Smooth muscle cell (in vitro differentiated cells): ENCODE data around the gene SMC1B. TPM values are rescaled to one million over a fixed set of nuclear protein-coding genes. Genes with fewer than 3 reads are reported as not detected.

Experiments used
- DNase-seq: peaks from one replicate; lab custom pipeline; 2025; ENCODE audit not compliant: unreplicated experiment; lab: John Stamatoyannopoulos, UW
- H2AFZ ChIP-seq: fragments of 200-600 bp; sonication (generic); 2 replicates; pipeline ENCODE4 v1.6.0; 2016; ENCODE audit warnings: antibody characterized with exemption, low read depth, mild to moderate bottlenecking
- H3F3A ChIP-seq: fragments of 200-600 bp; sonication (generic); 2 replicates; pipeline ENCODE4 v1.6.0; 2017; ENCODE audit warnings: antibody characterized with exemption, low read depth
- H3K27ac ChIP-seq: fragments of 200-600 bp; sonication (generic); 2 replicates; pipeline ENCODE4 v1.5.1; 2016; ENCODE audit warnings: low read depth, mild to moderate bottlenecking
- H3K27me3 ChIP-seq: fragments of 200-600 bp; sonication (generic); 2 replicates; pipeline ENCODE4 v1.6.1; 2016; ENCODE audit warnings: low read depth, mild to moderate bottlenecking
- H3K36me3 ChIP-seq: fragments of 200-600 bp; sonication (generic); 2 replicates; pipeline ENCODE4 v1.5.1; 2016; ENCODE audit warnings: low read depth
- H3K4me1 ChIP-seq: fragments of 200-600 bp; sonication (generic); 2 replicates; pipeline ENCODE4 v1.5.1; 2016; ENCODE audit warnings: low read depth
- H3K4me2 ChIP-seq: fragments of 200-600 bp; sonication (generic); 2 replicates; pipeline ENCODE4 v1.6.0; 2016; ENCODE audit warnings: mild to moderate bottlenecking
- H3K4me3 ChIP-seq: fragments of 200-600 bp; sonication (generic); 2 replicates; pipeline ENCODE4 v1.5.1; 2016; ENCODE audit warnings: mild to moderate bottlenecking
- H3K79me2 ChIP-seq: fragments of 200-600 bp; sonication (generic); 2 replicates; pipeline ENCODE4 v1.6.0; 2016; ENCODE audit warnings: low read depth, mild to moderate bottlenecking
- H3K9ac ChIP-seq: fragments of 200-600 bp; sonication (generic); 2 replicates; pipeline ENCODE4 v1.6.0; 2016; ENCODE audit warnings: low read depth
- H3K9me3 ChIP-seq: fragments of 200-600 bp; sonication (generic); replicated peaks from 2 replicates; pipeline ENCODE4 v1.5.1; 2016; ENCODE audit warnings: low read depth
- H4K20me1 ChIP-seq: fragments of 200-600 bp; sonication (generic); 2 replicates; pipeline ENCODE4 v1.6.0; 2016; ENCODE audit warnings: low read depth
- WGBS: methylation state at CpG from one replicate; pipeline ENCODE4 v1.1.7; 2016; ENCODE audit warnings: low lambda C conversion rate; 5-methylcytosine and 5-hydroxymethylcytosine counted together
- polyA plus RNA-seq: library from polyadenylated mRNA; unstranded; fragments of >200 nt; fragmentation: Nextera tagmentation; extraction: Ambion mirVana; gene quantifications from 2 replicates; pipeline ENCODE4 v1.2.1, GENCODE V29; 2016
- total RNA-seq: library from RNA; depleted of rRNA; stranded (reverse); fragments of >200 nt; gene quantifications from 2 replicates; pipeline ENCODE4 v1.2.3, GENCODE V29; 2014
- TF ChIP-seq, protein P1 (sequence below): fragments of 200-600 bp; sonication (generic); IDR thresholded peaks from 2 replicates; pipeline ENCODE4 v1.5.1; 2017; ENCODE audit warnings: borderline replicate concordance, mild to moderate bottlenecking, antibody characterized with exemption; ENCODE audit not compliant: insufficient read depth, poor library complexity, severe bottlenecking

The SMC1B gene
- total and polyA plus RNA-seq, 2 experiments from 2014 or later: 0.06 TPM; not detected in 1

- Histone ChIP-seq H3K79me2 (peaks cover 71% of the 10 kb centered on the region), H3K36me3 (no peaks in the 10 kb centered on the region), H3F3A (peaks cover 35% of the 10 kb centered on the region), H3K9ac (peak overlapping the region; percentile 81), H3K27ac (peak overlapping the region; percentile 96), H2AFZ (no peak overlapping the region), H4K20me1 (peaks cover 9% of the 10 kb centered on the region), H3K9me3 (no peaks in the 10 kb centered on the region), H3K4me1 (peaks cover 19% of the 10 kb centered on the region), H3K4me3 (no peak overlapping the region), H3K27me3 (no peaks in the 10 kb centered on the region), H3K4me2 (peak overlapping the region; percentile 78)
- no peak for DNase-seq
- 80% methylated on average over 9 of the region's 9 CpGs for WGBS
- TF ChIP-seq, protein P1, sequence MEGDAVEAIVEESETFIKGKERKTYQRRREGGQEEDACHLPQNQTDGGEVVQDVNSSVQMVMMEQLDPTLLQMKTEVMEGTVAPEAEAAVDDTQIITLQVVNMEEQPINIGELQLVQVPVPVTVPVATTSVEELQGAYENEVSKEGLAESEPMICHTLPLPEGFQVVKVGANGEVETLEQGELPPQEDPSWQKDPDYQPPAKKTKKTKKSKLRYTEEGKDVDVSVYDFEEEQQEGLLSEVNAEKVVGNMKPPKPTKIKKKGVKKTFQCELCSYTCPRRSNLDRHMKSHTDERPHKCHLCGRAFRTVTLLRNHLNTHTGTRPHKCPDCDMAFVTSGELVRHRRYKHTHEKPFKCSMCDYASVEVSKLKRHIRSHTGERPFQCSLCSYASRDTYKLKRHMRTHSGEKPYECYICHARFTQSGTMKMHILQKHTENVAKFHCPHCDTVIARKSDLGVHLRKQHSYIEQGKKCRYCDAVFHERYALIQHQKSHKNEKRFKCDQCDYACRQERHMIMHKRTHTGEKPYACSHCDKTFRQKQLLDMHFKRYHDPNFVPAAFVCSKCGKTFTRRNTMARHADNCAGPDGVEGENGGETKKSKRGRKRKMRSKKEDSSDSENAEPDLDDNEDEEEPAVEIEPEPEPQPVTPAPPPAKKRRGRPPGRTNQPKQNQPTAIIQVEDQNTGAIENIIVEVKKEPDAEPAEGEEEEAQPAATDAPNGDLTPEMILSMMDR: no peak
These were observed 92.9 kb downstream of the SMC1B start for GRCh38 chr22:45320357-45320976.

- peak overlapping the region; percentile 78 for H3K4me2 ChIP-seq
- H3K9me3 ChIP-seq: no peaks in the 10 kb centered on the region
- H3K36me3 ChIP-seq: no peaks in the 10 kb centered on the region
- H3K79me2 ChIP-seq: peaks cover 72% of the 10 kb centered on the region
- no peak overlapping the region for H3K4me3 ChIP-seq
- no peak for DNase-seq
- no peak overlapping the region for H2AFZ ChIP-seq
- H3F3A ChIP-seq: peaks cover 35% of the 10 kb centered on the region
- H3K27me3 ChIP-seq: no peaks in the 10 kb centered on the region
- TF ChIP-seq, protein P1: no peak
- H3K27ac ChIP-seq: peak overlapping the region; percentile 96
- peaks cover 19% of the 10 kb centered on the region for H3K4me1 ChIP-seq
- WGBS: 44% methylated on average over 5 of the region's 5 CpGs
- peaks cover 9% of the 10 kb centered on the region for H4K20me1 ChIP-seq
- H3K9ac ChIP-seq: peak overlapping the region; percentile 81
These were observed 94.1 kb downstream of the SMC1B start for GRCh38 chr22:45319324-45319685.

DNA sequence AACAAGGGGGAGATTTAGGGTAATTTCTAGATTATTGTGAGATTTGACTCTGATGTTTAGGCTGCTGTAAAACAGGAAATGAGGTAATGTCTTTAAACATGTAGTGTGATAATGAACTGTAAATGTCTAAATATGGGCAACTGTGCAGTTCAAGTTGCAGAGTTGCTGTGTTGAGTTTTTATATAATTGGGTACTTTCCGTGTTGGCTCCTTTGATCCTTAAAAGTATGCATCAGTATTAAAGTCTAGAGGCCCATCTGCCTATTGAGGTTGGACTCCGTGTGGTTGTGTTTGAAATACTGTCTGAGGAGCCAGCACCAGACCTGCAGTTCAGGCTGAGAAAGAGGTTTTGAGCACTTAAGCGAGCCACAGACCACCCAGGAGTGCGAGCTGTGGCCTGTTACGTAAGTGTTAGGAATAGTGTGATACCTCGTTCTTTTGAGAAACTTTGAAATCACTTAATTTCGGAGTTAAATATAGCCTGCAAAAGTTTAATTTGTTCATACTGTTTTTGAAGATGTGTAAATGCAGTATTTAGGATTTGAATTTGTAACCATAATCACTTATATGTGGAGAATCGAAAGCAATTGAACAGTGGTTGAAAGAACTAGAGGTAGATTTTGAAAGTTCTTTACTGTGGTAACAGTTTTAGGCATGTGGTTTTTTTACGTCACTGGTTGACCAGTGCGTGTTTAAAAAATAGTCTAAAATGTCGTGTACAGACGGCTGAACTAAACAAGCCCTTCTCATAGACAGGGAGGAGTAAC lies 94.7 kb downstream of the SMC1B start:
- H3K4me2 ChIP-seq: peak overlapping the region; percentile 78
- TF ChIP-seq, protein P1: no peak
- peaks cover 9% of the 10 kb centered on the region for H4K20me1 ChIP-seq
- H3K4me3 ChIP-seq: peak overlapping the region; percentile 22
- peaks cover 25% of the 10 kb centered on the region for H3K4me1 ChIP-seq
- peaks cover 35% of the 10 kb centered on the region for H3F3A ChIP-seq
- no peaks in the 10 kb centered on the region for H3K9me3 ChIP-seq
- peak overlapping the region; percentile 81 for H3K9ac ChIP-seq
- H3K36me3 ChIP-seq: no peaks in the 10 kb centered on the region
- H2AFZ ChIP-seq: peak overlapping the region; percentile 33
- no peaks in the 10 kb centered on the region for H3K27me3 ChIP-seq
- no peak for DNase-seq
- H3K27ac ChIP-seq: peak overlapping the region; percentile 96
- WGBS: 34% methylated on average over 12 of the region's 12 CpGs
- H3K79me2 ChIP-seq: peaks cover 75% of the 10 kb centered on the region
